ENCODE measurements around the gene EHD3.

DNA sequence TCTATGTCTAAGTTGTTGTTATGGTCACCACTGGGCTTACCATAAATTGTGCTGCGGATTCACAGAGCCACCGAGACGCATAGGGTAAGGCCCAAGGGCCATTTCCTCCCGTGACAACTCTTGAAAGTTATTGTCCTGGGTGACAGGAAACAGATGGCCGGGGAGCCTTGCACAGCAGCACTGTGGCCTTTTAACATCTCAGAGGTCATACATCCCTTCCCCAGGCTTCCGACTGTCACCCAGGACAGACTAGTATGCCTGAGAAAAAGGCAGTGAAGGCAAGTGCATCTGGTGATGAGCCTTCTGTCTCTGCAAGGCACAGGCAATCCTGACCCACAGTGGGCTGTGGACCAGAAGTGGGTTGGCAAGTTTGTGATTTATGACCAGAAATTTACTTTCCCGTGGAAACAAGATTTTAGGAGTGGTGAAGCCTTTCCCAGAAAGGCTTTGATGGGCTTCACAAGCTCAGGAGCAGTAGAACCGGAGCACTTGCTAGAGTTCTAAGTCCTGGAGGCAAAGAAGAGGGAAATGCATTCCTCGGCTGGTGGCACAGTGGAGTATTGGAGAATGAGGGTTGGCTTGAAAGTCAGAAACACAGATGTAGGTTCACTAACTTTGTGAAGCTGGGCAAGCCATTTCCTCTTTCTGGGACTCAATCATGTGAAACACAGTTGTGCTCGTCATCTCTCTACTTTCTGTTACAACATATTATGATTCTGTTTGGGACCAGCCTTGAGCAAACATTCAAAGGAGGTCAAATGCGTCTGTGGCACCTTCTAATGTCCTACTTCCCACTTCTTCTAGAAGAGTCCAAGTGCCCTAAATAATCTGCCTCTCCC is 14.6 kb upstream of the EHD3 start:
- TF ChIP-seq CTCF (IDR thresholded peaks at IDR 0.05; ENCODE audit: low read depth, low read length, missing input control), result no peak
- TF ChIP-seq, protein P1, sequence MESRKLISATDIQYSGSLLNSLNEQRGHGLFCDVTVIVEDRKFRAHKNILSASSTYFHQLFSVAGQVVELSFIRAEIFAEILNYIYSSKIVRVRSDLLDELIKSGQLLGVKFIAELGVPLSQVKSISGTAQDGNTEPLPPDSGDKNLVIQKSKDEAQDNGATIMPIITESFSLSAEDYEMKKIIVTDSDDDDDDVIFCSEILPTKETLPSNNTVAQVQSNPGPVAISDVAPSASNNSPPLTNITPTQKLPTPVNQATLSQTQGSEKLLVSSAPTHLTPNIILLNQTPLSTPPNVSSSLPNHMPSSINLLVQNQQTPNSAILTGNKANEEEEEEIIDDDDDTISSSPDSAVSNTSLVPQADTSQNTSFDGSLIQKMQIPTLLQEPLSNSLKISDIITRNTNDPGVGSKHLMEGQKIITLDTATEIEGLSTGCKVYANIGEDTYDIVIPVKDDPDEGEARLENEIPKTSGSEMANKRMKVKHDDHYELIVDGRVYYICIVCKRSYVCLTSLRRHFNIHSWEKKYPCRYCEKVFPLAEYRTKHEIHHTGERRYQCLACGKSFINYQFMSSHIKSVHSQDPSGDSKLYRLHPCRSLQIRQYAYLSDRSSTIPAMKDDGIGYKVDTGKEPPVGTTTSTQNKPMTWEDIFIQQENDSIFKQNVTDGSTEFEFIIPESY (IDR thresholded peaks at IDR 0.05), result no peak
